ENCODE data around the gene WNK2. TPM values are rescaled to one million over a fixed set of nuclear protein-coding genes. Genes with fewer than 3 reads are reported as not detected.
"Not testable (repeated sequence)": the region's sequence is repeated elsewhere in the genome, so short reads cannot be mapped to it uniquely, and the experiment has no call there.

WNK2 gene
- total RNA-seq, 2 experiments from 2014 or later, result 0.05 TPM; not detected in 1

DNA sequence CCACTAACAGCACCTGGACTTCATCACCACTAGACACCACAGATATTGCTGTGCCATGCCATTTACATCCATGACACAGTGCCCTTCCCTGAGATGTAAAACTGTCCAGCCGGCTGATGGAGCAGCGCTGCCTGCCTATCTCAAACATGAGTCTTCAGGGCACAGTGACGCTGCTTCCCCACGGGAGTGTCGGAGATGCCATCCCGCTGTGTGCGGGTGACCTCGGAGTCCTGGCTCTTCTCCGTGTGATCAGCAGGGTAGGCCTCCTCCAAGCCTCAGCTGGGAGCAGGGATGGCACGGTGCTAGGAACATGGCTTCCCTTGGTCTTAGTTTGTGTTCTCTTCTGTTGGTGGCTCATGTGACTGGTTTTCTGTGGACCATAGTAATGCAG is 137.3 kb downstream of the WNK2 start:
- H3K4me3 Mint-ChIP-seq, result no peak overlapping the region
- H3K9me3 Mint-ChIP-seq, result no peaks in the 10 kb centered on the region
- no peak for DNase-seq
- POLR2A ChIA-PET, result no interaction called here
- H3K4me1 Mint-ChIP-seq, result peaks cover 4% of the 10 kb centered on the region
- H3K27ac Mint-ChIP-seq, result no peak overlapping the region
- CTCF ChIA-PET, result interaction anchor here (0.7 kb wide), 1 partner anchor 245 kb away, joined by 4 read pairs; no protein-coding TSS in a partner anchor
- peaks cover 14% of the 10 kb centered on the region for H3K27me3 Mint-ChIP-seq
- H3K36me3 Mint-ChIP-seq (ENCODE audit: low read depth), result no peaks in the 10 kb centered on the region

DNA sequence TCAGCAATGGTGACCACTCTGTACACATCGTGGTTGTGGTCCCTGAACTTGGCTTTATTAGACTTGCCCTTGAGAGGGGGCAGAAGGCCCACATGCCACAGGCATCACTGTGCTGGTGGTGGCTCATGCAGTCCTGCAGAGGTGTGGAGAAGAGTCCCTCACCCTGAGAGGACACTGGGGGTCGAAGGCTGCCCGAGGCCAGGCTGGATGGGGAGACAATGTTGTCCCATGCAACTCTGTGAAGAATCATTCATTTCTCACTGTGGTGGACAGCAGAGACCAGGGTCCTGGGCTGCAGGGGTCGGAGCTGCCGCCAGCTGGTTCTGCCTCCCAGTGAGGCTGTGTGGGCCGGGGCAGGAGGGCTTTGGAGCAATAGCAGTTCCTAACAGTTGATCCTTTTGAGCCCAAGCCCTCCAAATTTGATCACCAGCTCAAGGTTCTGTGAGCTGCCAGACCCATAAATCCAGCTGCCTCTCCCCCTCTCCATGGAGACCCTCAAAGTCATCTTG is 139.6 kb downstream of the WNK2 start:
- H3K27me3 Mint-ChIP-seq; CTCF ChIA-PET; H3K27ac Mint-ChIP-seq; POLR2A ChIA-PET; H3K36me3 Mint-ChIP-seq (ENCODE audit: low read depth); H3K9me3 Mint-ChIP-seq; H3K4me1 Mint-ChIP-seq; H3K4me3 Mint-ChIP-seq; DNase-seq: not testable (repeated sequence)

DNA sequence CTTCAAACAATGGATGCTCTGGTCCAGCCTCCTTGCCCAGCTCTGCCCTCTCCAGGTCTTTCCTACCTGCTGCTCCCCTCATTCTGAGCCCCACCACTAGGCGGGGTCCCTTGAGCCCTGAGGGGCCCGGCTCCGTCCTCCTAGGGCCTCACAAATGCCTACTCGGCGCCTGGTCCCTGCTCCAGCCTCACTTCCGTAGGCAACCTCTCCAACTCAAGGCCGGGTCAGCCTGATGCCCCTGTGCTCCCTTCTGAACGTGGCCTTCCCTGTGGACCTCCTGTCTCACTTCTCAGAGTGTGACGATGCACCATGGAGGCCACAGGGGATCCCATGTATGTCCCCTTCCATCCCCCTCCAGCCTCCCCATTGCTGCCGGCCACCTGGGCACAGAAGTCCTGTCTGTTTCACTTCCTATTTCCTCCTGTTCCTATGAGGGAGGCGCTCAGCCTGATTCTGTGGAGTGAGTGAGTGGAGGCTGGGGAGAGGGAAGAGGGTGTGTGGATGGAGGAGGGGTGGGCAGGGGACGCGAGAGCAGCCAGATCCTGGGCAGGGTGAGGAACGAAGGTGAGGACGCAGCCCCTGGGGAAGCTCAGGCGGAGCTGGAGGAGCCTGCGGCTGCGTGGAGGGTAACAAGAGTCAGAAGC is 140.4 kb downstream of the WNK2 start:
- Mint-ChIP-seq H3K4me3 (no peak overlapping the region), H3K27me3 (peaks cover 7% of the 10 kb centered on the region), H3K9me3 (no peaks in the 10 kb centered on the region), H3K4me1 (no peaks in the 10 kb centered on the region), H3K27ac (no peak overlapping the region), H3K36me3 (ENCODE audit: low read depth) (no peaks in the 10 kb centered on the region)
- DNase-seq, result no peak
- POLR2A ChIA-PET, result no interaction called here
- CTCF ChIA-PET, result no interaction called here

DNA sequence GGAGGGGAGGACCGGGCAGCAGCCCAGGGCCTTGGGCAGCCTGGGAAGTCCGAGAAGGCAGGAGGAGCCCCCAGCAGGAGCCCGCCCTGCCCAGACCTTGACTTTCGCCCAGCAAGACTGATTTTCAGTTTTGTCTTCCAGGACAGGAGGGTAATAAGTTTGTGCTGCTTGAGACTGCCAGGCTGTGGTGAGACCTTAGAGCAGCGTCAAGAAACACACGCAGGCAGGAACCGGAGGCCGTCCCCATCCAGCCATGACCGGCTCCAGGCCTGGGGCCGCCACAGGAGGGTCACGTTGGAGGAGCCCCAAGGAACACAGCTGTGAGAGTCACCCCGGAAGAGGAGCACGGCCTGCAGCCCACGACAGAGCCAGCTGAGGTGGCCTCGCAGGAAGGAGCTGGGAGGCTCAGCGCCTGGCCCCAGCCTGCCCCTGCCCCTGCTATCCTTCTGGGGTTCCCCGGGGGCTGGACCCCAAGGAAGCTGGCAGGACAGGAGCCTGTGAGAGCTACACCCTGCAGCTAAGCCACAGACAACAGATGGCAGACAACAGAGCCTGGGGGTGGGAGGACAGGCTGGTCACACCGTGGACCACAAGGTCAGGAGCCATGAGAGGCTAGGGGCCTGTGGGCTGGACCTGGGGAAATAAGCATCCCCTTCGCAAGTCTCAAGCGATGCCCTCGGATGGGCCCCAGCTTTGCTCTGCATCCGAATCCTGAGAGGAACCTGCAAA is 141.5 kb downstream of the WNK2 start:
- ChIA-PET CTCF (no interaction called here), POLR2A (no interaction called here)
- no peaks in the 10 kb centered on the region for H3K9me3 Mint-ChIP-seq
- DNase-seq, result no peak
- no peaks in the 10 kb centered on the region for H3K36me3 Mint-ChIP-seq (ENCODE audit: low read depth)
- no peaks in the 10 kb centered on the region for H3K4me1 Mint-ChIP-seq
- H3K4me3 Mint-ChIP-seq, result no peak overlapping the region
- H3K27me3 Mint-ChIP-seq, result peaks cover 10% of the 10 kb centered on the region
- no peak overlapping the region for H3K27ac Mint-ChIP-seq

GRCh38 chr9:93326056-93326455 is 142.1 kb downstream of the WNK2 start:
- H3K4me3 Mint-ChIP-seq, result no peak overlapping the region
- POLR2A ChIA-PET, result no interaction called here
- no peak overlapping the region for H3K27ac Mint-ChIP-seq
- no peaks in the 10 kb centered on the region for H3K9me3 Mint-ChIP-seq
- CTCF ChIA-PET, result no interaction called here
- H3K4me1 Mint-ChIP-seq, result no peaks in the 10 kb centered on the region
- peaks cover 10% of the 10 kb centered on the region for H3K27me3 Mint-ChIP-seq
- DNase-seq, result no peak
- no peaks in the 10 kb centered on the region for H3K36me3 Mint-ChIP-seq (ENCODE audit: low read depth)

- Mint-ChIP-seq H3K36me3 (ENCODE audit: low read depth) (no peaks in the 10 kb centered on the region), H3K4me3 (no peak overlapping the region), H3K27ac (no peak overlapping the region), H3K4me1 (no peaks in the 10 kb centered on the region), H3K27me3 (peaks cover 10% of the 10 kb centered on the region), H3K9me3 (no peaks in the 10 kb centered on the region)
- ChIA-PET CTCF (no interaction called here), POLR2A (no interaction called here)
- DNase-seq, result no peak
These were observed 142.7 kb downstream of the WNK2 start for GRCh38 chr9:93326654-93327053.

DNA sequence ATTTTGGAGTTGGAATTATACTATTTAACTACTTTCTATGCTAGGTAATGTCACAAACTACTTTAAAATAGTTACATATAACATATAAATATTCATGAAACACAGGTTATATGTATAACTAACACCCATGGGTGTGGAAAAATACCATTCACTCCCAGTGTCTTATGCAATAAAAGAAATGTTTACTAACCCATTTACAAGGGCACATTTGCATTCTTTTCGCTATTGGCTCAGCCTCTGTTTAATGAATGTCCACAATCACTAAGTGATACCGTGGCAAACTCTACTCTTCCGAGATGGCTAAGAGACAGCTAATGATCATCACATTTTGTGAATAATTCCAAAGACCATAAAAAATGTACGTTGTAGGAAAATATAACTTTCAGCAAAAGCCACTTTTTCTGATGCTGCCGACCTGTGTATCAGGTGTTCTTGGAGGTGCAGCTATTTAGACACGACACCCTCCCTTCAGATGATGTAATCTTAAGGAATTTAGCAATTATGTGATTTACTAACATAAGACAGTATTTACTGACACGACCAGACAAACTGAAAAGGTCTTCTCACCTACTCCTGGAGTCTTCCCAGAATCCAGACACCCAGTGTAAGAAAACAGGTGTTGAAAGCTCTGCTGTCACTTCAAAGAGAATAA is 145.8 kb downstream of the WNK2 start:
- no peak overlapping the region for H3K4me3 Mint-ChIP-seq
- H3K27me3 Mint-ChIP-seq, result peaks cover 16% of the 10 kb centered on the region
- ChIA-PET CTCF (no interaction called here), POLR2A (no interaction called here)
- DNase-seq, result no peak
- H3K36me3 Mint-ChIP-seq (ENCODE audit: low read depth), result no peaks in the 10 kb centered on the region
- H3K4me1 Mint-ChIP-seq, result no peaks in the 10 kb centered on the region
- H3K27ac Mint-ChIP-seq, result no peak overlapping the region
- no peaks in the 10 kb centered on the region for H3K9me3 Mint-ChIP-seq

DNA sequence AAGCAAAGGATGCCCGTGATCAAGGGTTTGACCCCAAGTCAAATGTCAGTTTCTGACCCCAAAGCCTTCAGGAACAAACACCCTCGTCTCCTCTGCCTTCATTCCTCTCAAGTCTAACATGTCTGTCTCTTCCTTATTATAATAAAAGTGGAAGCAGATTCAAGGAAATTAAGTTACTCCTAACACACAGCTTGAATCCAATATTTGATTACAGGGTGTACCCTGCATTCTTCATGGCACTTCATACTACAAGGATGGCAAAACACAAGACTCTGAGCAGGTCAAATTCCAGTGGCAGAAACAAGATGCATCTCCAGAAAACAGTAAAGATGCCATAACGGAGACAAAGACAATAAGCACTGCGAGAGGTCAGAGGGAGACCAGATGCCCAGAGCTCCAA is 148.4 kb downstream of the WNK2 start:
- Mint-ChIP-seq H3K9me3 (peaks cover 1% of the 10 kb centered on the region), H3K4me1 (no peaks in the 10 kb centered on the region), H3K27ac (no peak overlapping the region), H3K27me3 (peaks cover 14% of the 10 kb centered on the region), H3K4me3 (no peak overlapping the region), H3K36me3 (ENCODE audit: low read depth) (no peaks in the 10 kb centered on the region)
- CTCF ChIA-PET, result no interaction called here
- DNase-seq, result no peak
- POLR2A ChIA-PET, result no interaction called here

DNA sequence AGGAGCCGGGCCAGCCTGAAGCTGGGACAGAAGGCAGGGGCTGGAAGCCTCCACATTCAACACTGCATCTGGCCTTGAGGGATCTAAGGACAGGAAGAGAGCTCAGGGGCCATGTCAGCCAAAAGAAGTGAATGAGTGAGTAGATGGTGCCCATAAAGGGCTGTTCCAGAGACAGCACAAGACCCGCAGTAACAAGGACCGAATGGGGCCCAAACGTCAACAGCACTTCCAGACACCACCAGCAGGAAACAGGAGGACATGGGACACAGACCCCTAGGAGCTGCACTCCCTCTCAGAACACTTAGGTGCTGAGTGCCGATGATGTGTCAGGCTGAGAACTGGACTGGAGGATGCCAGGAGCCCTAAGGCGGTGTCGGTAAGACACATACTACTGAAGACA is 152.8 kb downstream of the WNK2 start:
- DNase-seq, result no peak
- H3K4me1 Mint-ChIP-seq, result no peaks in the 10 kb centered on the region
- H3K9me3 Mint-ChIP-seq, result peaks cover 21% of the 10 kb centered on the region
- peaks cover 9% of the 10 kb centered on the region for H3K27me3 Mint-ChIP-seq
- CTCF ChIA-PET, result no interaction called here
- H3K4me3 Mint-ChIP-seq, result no peak overlapping the region
- POLR2A ChIA-PET, result no interaction called here
- no peak overlapping the region for H3K27ac Mint-ChIP-seq
- peaks cover 5% of the 10 kb centered on the region for H3K36me3 Mint-ChIP-seq (ENCODE audit: low read depth)

DNA sequence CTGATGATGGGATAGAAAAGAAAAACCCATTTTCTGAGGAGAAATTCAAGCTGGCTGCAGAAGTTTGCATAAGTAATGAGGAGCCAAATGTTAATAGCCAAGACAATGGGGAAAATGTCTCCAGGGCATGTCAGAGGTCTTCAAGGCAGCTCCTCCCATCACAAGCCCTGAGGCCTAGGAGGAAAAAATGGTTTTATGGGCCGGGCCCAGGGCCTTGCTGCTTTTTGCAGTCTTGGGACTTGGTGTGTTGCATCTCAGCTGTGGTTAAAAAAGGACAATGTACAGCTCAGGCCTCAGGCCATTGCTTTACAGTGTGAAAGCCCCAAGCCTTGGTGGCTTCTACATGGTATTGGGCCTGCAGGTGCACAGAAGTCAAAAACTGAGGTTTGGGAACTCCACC is 154.3 kb downstream of the WNK2 start:
- H3K27me3 Mint-ChIP-seq; H3K4me3 Mint-ChIP-seq; H3K4me1 Mint-ChIP-seq; CTCF ChIA-PET; POLR2A ChIA-PET; DNase-seq; H3K36me3 Mint-ChIP-seq (ENCODE audit: low read depth); H3K27ac Mint-ChIP-seq: not testable (repeated sequence)
- H3K9me3 Mint-ChIP-seq, result peaks cover 21% of the 10 kb centered on the region

DNA sequence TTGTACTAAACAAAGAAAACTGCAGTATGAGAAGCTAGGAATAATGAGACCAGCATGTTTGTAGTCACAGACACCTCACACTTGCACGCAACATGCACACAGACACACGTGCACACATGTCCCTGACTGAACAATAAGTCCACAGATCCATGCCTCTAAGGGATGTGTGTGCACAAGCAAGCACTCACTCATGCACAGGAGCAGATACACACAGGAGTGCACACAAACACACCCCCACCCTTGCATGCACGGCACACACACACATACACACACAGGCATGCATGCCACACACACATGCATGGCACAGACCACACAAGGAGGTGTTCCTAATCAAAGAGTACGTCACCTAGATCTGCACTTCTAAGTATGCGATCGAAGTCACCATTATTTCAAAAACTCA is 156.2 kb downstream of the WNK2 start:
- H3K27me3 Mint-ChIP-seq, result peaks cover 20% of the 10 kb centered on the region
- no peak overlapping the region for H3K27ac Mint-ChIP-seq
- ChIA-PET CTCF (no interaction called here), POLR2A (no interaction called here)
- H3K4me1 Mint-ChIP-seq, result no peaks in the 10 kb centered on the region
- H3K36me3 Mint-ChIP-seq (ENCODE audit: low read depth), result peaks cover 5% of the 10 kb centered on the region
- H3K4me3 Mint-ChIP-seq, result no peak overlapping the region
- no peak for DNase-seq
- H3K9me3 Mint-ChIP-seq, result peaks cover 21% of the 10 kb centered on the region

DNA sequence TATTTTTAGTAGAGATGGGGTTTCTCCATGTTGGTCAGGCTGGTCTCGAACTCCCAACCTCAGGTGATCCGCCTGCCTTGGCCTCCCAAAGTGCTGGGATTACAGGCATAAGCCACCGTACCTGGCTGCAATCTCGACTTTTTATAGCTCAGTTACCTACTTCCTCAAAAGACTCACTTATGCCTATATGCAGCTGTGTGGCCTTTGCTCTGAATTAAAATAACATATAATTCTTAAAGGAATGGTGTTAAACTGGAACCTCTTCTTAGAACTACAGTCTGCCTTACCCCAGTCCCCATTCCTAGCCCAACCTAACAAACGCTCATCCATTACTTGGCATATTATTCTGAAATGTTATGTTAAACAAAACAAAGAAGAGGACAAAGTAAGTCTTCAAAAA is 157.9 kb downstream of the WNK2 start:
- CTCF ChIA-PET, result interaction anchor here (0.6 kb wide), 1 partner anchor 39 kb away, joined by 3 read pairs; no protein-coding TSS in a partner anchor
- Mint-ChIP-seq H3K9me3 (peaks cover 21% of the 10 kb centered on the region), H3K27me3 (peaks cover 33% of the 10 kb centered on the region)
- H3K4me3 Mint-ChIP-seq; H3K36me3 Mint-ChIP-seq (ENCODE audit: low read depth); POLR2A ChIA-PET; H3K4me1 Mint-ChIP-seq; DNase-seq; H3K27ac Mint-ChIP-seq: not testable (repeated sequence)

DNA sequence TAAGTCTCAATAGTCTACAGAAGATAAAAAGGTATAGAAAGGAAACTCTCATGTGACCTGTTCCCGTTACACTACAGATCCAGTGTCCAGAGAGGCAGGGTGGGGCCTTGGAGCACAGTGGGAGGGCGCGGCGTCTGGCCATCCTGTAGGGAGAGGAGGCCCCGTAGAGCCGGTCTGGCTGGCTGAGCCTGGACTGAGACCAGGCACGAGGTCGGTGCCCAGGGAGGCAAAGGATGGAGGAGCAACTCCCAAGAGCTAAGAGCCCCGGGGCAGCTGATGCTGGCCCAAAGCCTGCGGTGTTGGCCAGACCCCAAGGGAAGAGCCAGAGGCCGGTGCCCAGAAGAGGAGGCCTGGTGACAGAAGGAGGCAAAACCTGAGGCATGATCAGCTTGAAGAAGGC is 158.5 kb downstream of the WNK2 start:
- POLR2A ChIA-PET; DNase-seq; H3K4me3 Mint-ChIP-seq; H3K27ac Mint-ChIP-seq; H3K4me1 Mint-ChIP-seq; H3K36me3 Mint-ChIP-seq (ENCODE audit: low read depth): not testable (repeated sequence)
- Mint-ChIP-seq H3K9me3 (peaks cover 19% of the 10 kb centered on the region), H3K27me3 (peaks cover 38% of the 10 kb centered on the region)
- CTCF ChIA-PET, result interaction anchor here (0.6 kb wide), 1 partner anchor 40 kb away, joined by 3 read pairs; no protein-coding TSS in a partner anchor

All from activated CD4-positive, alpha-beta memory T cell treated with anti-CD3 and anti-CD28 coated beads, Interleukin-2, amount 10 ng/mL, durations not matched to agents 7 days and 5 days (primary cell).